ENCODE results near the gene MAOB.

MAOB gene

DNA sequence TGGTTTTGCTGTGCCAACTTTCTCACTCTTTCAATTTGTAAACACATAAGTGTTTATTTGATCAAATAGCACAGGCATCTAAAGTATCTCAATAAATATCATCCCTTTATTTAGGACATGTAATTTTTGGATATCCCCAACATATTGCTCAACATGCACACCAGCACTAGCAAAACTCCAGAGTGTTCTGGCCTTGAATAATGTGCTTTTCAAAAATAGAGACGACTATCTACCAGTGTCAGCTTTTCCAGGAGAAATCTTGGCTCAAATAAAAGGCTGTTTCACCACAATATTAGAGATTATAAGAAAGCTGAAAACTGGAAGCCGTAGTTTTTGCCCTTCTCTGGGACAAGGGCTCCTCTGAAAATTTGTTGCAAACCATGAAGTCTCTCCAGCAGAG, 67.0 kb downstream of the MAOB start:
- no peak overlapping the region for H3K4me3 ChIP-seq (ENCODE audit: low read length, poor library complexity, severe bottlenecking)
- TF ChIP-seq CTCF (conservative IDR thresholded peaks at IDR 0.05; ENCODE audit: low read length) (no peak), EZH2phosphoT487 (IDR thresholded peaks at IDR 0.05; ENCODE audit: borderline replicate concordance) (no peak)
- H3K9me2 ChIP-seq (replicated peaks; ENCODE audit: low read depth, low read length) = no peaks in the 10 kb centered on the region
- H3K27me3 ChIP-seq (ENCODE audit: insufficient read depth, low read length, poor library complexity, severe bottlenecking) = no peaks in the 10 kb centered on the region
- H3K36me3 ChIP-seq (ENCODE audit: insufficient read depth, low read length) = no peaks in the 10 kb centered on the region
- H2AFZ ChIP-seq (ENCODE audit: low read length) = no peak overlapping the region
- H3F3A ChIP-seq (ENCODE audit: low read depth) = no peaks in the 10 kb centered on the region
- H3K4me2 ChIP-seq (ENCODE audit: low read depth, low read length, poor library complexity, severe bottlenecking) = no peak overlapping the region
- no peaks in the 10 kb centered on the region for H4K20me1 ChIP-seq (ENCODE audit: insufficient read depth, low read length, poor library complexity, severe bottlenecking)
- no peak overlapping the region for H3K9ac ChIP-seq (ENCODE audit: low read depth, low read length, poor library complexity, severe bottlenecking)
- peaks cover 15% of the 10 kb centered on the region for H3K4me1 ChIP-seq (ENCODE audit: insufficient read depth, low read length, poor library complexity, severe bottlenecking)
- H3K9me3 ChIP-seq (ENCODE audit: insufficient read depth, low read depth, low read length) = no peaks in the 10 kb centered on the region
- no peaks in the 10 kb centered on the region for H3K79me2 ChIP-seq (ENCODE audit: insufficient read depth, low read length)

DNA sequence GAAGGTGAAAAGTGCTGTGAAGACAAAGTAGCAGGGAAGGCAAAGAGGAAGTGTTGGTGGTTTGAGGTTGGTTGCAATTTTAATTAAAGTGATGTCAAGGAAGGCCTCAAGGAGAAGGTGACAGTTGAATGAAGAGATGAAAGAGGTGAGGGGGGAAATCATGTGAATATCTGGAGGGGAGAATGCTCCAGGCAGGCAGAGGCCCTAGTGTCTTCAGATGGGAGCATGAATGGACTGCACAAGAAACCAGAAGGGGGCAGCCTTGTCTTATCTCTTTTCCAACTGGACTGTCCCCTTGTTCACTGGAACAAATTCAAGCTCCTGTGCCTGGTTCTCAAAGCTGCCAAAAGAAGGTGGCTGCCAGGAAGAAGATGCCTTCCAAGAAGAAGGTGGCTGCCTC, 68.4 kb downstream of the MAOB start:
- Histone ChIP-seq H4K20me1 (ENCODE audit: insufficient read depth, low read length, poor library complexity, severe bottlenecking) (no peaks in the 10 kb centered on the region), H3K27me3 (ENCODE audit: insufficient read depth, low read length, poor library complexity, severe bottlenecking) (no peaks in the 10 kb centered on the region), H3K4me1 (ENCODE audit: insufficient read depth, low read length, poor library complexity, severe bottlenecking) (peaks cover 15% of the 10 kb centered on the region), H3K36me3 (ENCODE audit: insufficient read depth, low read length) (no peaks in the 10 kb centered on the region), H3K4me3 (ENCODE audit: low read length, poor library complexity, severe bottlenecking) (no peak overlapping the region), H3K9me3 (ENCODE audit: insufficient read depth, low read depth, low read length) (no peaks in the 10 kb centered on the region), H3K79me2 (ENCODE audit: insufficient read depth, low read length) (no peaks in the 10 kb centered on the region), H3K9me2 (replicated peaks; ENCODE audit: low read depth, low read length) (no peaks in the 10 kb centered on the region), H3K4me2 (ENCODE audit: low read depth, low read length, poor library complexity, severe bottlenecking) (no peak overlapping the region), H3K9ac (ENCODE audit: low read depth, low read length, poor library complexity, severe bottlenecking) (no peak overlapping the region), H3F3A (ENCODE audit: low read depth) (no peaks in the 10 kb centered on the region), H2AFZ (ENCODE audit: low read length) (no peak overlapping the region; the same call in 1 of the 2 replicates)
- TF ChIP-seq CTCF (conservative IDR thresholded peaks at IDR 0.05; ENCODE audit: low read length) (peak; percentile 46), EZH2phosphoT487 (IDR thresholded peaks at IDR 0.05; ENCODE audit: borderline replicate concordance) (no peak)

GRCh38 chrX:43813319-43813718, 68.9 kb downstream of the MAOB start:
- no peaks in the 10 kb centered on the region for H3K27me3 ChIP-seq (ENCODE audit: insufficient read depth, low read length, poor library complexity, severe bottlenecking)
- H3K36me3 ChIP-seq (ENCODE audit: insufficient read depth, low read length) = no peaks in the 10 kb centered on the region
- no peak overlapping the region for H3K4me2 ChIP-seq (ENCODE audit: low read depth, low read length, poor library complexity, severe bottlenecking)
- H3K9me3 ChIP-seq (ENCODE audit: insufficient read depth, low read depth, low read length) = no peaks in the 10 kb centered on the region
- no peak overlapping the region for H3K9ac ChIP-seq (ENCODE audit: low read depth, low read length, poor library complexity, severe bottlenecking)
- H3K9me2 ChIP-seq (replicated peaks; ENCODE audit: low read depth, low read length) = no peaks in the 10 kb centered on the region
- no peaks in the 10 kb centered on the region for H3K79me2 ChIP-seq (ENCODE audit: insufficient read depth, low read length)
- H3K4me1 ChIP-seq (ENCODE audit: insufficient read depth, low read length, poor library complexity, severe bottlenecking) = peaks cover 15% of the 10 kb centered on the region
- H2AFZ ChIP-seq (ENCODE audit: low read length) = no peak overlapping the region
- no peaks in the 10 kb centered on the region for H3F3A ChIP-seq (ENCODE audit: low read depth)
- TF ChIP-seq EZH2phosphoT487 (IDR thresholded peaks at IDR 0.05; ENCODE audit: borderline replicate concordance) = no peak
- H3K4me3 ChIP-seq (ENCODE audit: low read length, poor library complexity, severe bottlenecking) = no peak overlapping the region
- no peaks in the 10 kb centered on the region for H4K20me1 ChIP-seq (ENCODE audit: insufficient read depth, low read length, poor library complexity, severe bottlenecking)

DNA sequence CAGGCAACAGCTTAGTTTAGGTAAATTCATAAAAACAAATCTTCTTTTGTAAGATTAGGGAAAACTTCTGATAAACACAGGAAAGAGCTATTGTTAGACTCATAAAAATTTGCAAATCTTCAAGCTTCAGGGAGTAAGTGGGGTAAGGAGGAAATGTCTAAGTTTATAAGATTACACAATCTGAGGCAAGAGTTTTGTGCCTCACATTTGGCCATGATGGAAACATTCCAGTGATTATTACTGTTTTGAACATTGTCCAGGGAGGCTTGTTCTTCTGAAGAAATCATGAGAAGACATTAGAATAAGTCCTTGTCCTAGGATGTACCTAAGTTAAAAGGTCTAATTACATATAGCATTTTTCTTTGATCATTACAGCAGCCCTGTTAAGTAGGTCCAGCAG, 72.8 kb downstream of the MAOB start:
- Histone ChIP-seq H3K79me2 (ENCODE audit: insufficient read depth, low read length) (no peaks in the 10 kb centered on the region), H3K4me1 (ENCODE audit: insufficient read depth, low read length, poor library complexity, severe bottlenecking) (peaks cover 13% of the 10 kb centered on the region), H3K9me2 (replicated peaks; ENCODE audit: low read depth, low read length) (no peaks in the 10 kb centered on the region), H3K9me3 (ENCODE audit: insufficient read depth, low read depth, low read length) (no peaks in the 10 kb centered on the region), H2AFZ (ENCODE audit: low read length) (no peak overlapping the region), H3K36me3 (ENCODE audit: insufficient read depth, low read length) (no peaks in the 10 kb centered on the region), H4K20me1 (ENCODE audit: insufficient read depth, low read length, poor library complexity, severe bottlenecking) (no peaks in the 10 kb centered on the region), H3K9ac (ENCODE audit: low read depth, low read length, poor library complexity, severe bottlenecking) (no peak overlapping the region), H3K4me2 (ENCODE audit: low read depth, low read length, poor library complexity, severe bottlenecking) (no peak overlapping the region), H3K27me3 (ENCODE audit: insufficient read depth, low read length, poor library complexity, severe bottlenecking) (no peaks in the 10 kb centered on the region), H3F3A (ENCODE audit: low read depth) (no peaks in the 10 kb centered on the region), H3K4me3 (ENCODE audit: low read length, poor library complexity, severe bottlenecking) (no peak overlapping the region)
- TF ChIP-seq CTCF (conservative IDR thresholded peaks at IDR 0.05; ENCODE audit: low read length) (no peak), EZH2phosphoT487 (IDR thresholded peaks at IDR 0.05; ENCODE audit: borderline replicate concordance) (no peak)

Data from Loucy (cell line).